Measurements from ENCODE around the gene ITSN1. TPM values are rescaled to one million over a fixed set of nuclear protein-coding genes. Genes with fewer than 3 reads are reported as not detected.

ITSN1 gene
- total RNA-seq, 3 donors from 2014 or later: 39.5 to 113 (median 58.3) TPM

DNA sequence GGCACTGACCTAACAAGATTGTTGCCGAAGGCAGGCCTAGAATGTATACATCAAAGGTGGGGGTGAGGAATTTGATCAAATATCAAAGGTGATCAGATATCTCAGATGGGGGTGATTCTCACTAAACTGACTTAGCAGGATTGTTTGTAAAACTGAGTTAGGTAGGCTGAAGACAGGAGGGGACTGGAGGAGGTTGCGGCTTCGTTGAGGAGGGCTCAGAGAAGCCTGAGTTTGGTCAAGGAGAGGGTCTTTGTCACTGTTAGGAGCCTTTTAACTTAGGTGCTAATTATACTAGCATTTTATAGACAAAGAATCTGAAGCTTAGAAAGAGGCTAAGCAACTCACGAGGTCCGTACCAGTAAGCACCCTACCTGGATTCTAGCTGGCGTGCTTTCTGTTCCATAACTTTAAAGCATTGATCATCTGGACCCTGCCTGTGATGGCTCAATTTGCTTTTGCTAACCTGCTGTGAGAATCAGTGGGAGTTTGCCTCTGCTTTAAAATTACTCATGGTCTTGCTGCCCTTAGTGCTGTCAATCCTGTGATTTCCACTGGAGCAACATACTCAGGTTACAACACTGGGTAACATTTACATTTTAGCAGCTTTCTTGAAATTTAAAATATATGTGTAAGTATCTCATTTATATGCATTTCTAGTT is 49.8 kb downstream of the ITSN1 start:
- H3K9me3 ChIP-seq: no peaks in the 10 kb centered on the region
- H3K36me3 ChIP-seq: no peaks in the 10 kb centered on the region
- DNase-seq (ENCODE audit: low spot score in 2 of 2): no peak
- H3K4me1 ChIP-seq: no peaks in the 10 kb centered on the region
- no peak overlapping the region for H3K4me3 ChIP-seq
- H3K27me3 ChIP-seq: no peaks in the 10 kb centered on the region
- intact Hi-C loops (cut with DNase I; ENCODE audit: low total_unique reads): no loop called here
- no peak overlapping the region for H3K27ac ChIP-seq
- TF ChIP-seq, protein P1, sequence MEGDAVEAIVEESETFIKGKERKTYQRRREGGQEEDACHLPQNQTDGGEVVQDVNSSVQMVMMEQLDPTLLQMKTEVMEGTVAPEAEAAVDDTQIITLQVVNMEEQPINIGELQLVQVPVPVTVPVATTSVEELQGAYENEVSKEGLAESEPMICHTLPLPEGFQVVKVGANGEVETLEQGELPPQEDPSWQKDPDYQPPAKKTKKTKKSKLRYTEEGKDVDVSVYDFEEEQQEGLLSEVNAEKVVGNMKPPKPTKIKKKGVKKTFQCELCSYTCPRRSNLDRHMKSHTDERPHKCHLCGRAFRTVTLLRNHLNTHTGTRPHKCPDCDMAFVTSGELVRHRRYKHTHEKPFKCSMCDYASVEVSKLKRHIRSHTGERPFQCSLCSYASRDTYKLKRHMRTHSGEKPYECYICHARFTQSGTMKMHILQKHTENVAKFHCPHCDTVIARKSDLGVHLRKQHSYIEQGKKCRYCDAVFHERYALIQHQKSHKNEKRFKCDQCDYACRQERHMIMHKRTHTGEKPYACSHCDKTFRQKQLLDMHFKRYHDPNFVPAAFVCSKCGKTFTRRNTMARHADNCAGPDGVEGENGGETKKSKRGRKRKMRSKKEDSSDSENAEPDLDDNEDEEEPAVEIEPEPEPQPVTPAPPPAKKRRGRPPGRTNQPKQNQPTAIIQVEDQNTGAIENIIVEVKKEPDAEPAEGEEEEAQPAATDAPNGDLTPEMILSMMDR (IDR thresholded peaks at IDR 0.05): no peak
- no peak for TF ChIP-seq POLR2A (IDR thresholded peaks at IDR 0.05)
- no peak for TF ChIP-seq POLR2AphosphoS5 (IDR thresholded peaks at IDR 0.05)

- H3K4me1 ChIP-seq: no peaks in the 10 kb centered on the region
- TF ChIP-seq POLR2A (IDR thresholded peaks at IDR 0.05) (no peak), POLR2AphosphoS5 (IDR thresholded peaks at IDR 0.05) (no peak)
- TF ChIP-seq, protein P1 (IDR thresholded peaks at IDR 0.05): no peak
- no peaks in the 10 kb centered on the region for H3K36me3 ChIP-seq
- no peak overlapping the region for H3K4me3 ChIP-seq
- H3K27me3 ChIP-seq: no peaks in the 10 kb centered on the region
- intact Hi-C loops (cut with DNase I; ENCODE audit: low total_unique reads): no loop called here
- no peaks in the 10 kb centered on the region for H3K9me3 ChIP-seq
- no peak for DNase-seq (ENCODE audit: low spot score in 2 of 2)
- no peak overlapping the region for H3K27ac ChIP-seq
Observed at GRCh38 chr21:33695813-33696212, 53.5 kb downstream of the ITSN1 start.

- H3K4me1 ChIP-seq: no peaks in the 10 kb centered on the region
- no peak overlapping the region for H3K27ac ChIP-seq
- TF ChIP-seq, protein P1 (IDR thresholded peaks at IDR 0.05): no peak
- TF ChIP-seq POLR2AphosphoS5 (IDR thresholded peaks at IDR 0.05) (no peak), POLR2A (IDR thresholded peaks at IDR 0.05) (no peak)
- DNase-seq (ENCODE audit: low spot score in 2 of 2): no peak
- intact Hi-C loops (cut with DNase I; ENCODE audit: low total_unique reads): no loop called here
- no peaks in the 10 kb centered on the region for H3K9me3 ChIP-seq
- H3K27me3 ChIP-seq: no peaks in the 10 kb centered on the region
- H3K4me3 ChIP-seq: no peak overlapping the region
- H3K36me3 ChIP-seq: no peaks in the 10 kb centered on the region
Observed at GRCh38 chr21:33696465-33696864, 54.2 kb downstream of the ITSN1 start.

DNA sequence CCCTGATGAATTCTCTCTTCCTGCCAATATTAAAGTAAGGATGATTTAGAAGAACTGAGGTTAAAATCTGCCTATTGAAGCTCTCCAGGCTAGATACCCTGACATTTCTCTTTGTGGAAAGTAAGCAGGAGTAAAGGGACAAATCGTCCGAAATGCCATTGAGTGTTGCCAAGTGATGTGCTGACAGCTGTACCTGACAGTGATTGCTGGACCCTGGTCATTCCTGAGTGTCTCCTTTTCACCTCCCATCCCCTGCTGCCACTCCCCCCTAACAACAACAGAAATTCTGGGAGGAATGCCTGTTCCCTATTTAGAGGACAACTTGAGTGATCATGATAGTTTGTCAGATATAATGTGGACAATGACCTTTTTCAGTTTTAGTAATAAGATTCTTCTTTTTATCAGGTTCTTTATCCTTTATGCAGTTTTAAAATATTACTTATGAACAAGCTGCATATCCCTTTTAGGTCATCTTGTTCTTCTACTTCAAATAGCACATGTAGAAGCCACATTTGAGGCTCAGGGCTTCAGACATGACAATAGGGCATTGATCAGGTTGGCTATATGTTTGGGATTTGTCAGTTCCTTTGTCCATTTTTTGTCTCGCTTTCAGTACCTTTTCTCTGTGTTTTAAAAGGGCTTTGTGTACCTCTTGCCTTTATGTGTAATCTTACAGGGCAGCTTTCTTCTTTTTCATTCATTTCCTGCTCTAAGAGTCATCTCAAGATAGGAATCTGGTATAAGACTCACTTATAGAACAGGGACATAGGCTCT is 56.0 kb downstream of the ITSN1 start:
- no peaks in the 10 kb centered on the region for H3K9me3 ChIP-seq
- no peak overlapping the region for H3K4me3 ChIP-seq
- no peaks in the 10 kb centered on the region for H3K27me3 ChIP-seq
- DNase-seq (ENCODE audit: low spot score in 2 of 2): no peak
- H3K27ac ChIP-seq: no peak overlapping the region
- H3K36me3 ChIP-seq: no peaks in the 10 kb centered on the region
- TF ChIP-seq, protein P1 (IDR thresholded peaks at IDR 0.05): no peak
- no peak for TF ChIP-seq POLR2A (IDR thresholded peaks at IDR 0.05)
- TF ChIP-seq POLR2AphosphoS5 (IDR thresholded peaks at IDR 0.05): no peak
- H3K4me1 ChIP-seq: no peaks in the 10 kb centered on the region
- intact Hi-C loops (cut with DNase I; ENCODE audit: low total_unique reads): no loop called here

- intact Hi-C loops (cut with DNase I; ENCODE audit: low total_unique reads): no loop called here
- no peaks in the 10 kb centered on the region for H3K27me3 ChIP-seq
Observed at GRCh38 chr21:33699277-33699676, 57.0 kb downstream of the ITSN1 start.

More at GRCh38 chr21:33699277-33699676, 57.0 kb downstream of the ITSN1 start:
- Histone ChIP-seq H3K36me3 (no peaks in the 10 kb centered on the region), H3K4me1 (no peaks in the 10 kb centered on the region), H3K4me3 (no peak overlapping the region), H3K9me3 (no peaks in the 10 kb centered on the region), H3K27ac (no peak overlapping the region)
- no peak for DNase-seq (ENCODE audit: low spot score in 2 of 2)
- TF ChIP-seq POLR2A (IDR thresholded peaks at IDR 0.05) (no peak), POLR2AphosphoS5 (IDR thresholded peaks at IDR 0.05) (no peak)
- TF ChIP-seq, protein P1 (IDR thresholded peaks at IDR 0.05): no peak
